ENCODE results near the gene UNC5B. TPM values are rescaled to one million over a fixed set of nuclear protein-coding genes. Genes with fewer than 3 reads are reported as not detected.

Gene UNC5B
- total RNA-seq, 4 donors from 2014 or later, result 3.3 to 7.0 (median 5.9) TPM

GRCh38 chr10:71302874-71303568 lies 90.7 kb downstream of the UNC5B start:
- 63 to 64% methylated on average over 7 to 8 of the region's 8 CpGs for WGBS, 2 donors
- no peaks in the 10 kb centered on the region for H3K9me3 ChIP-seq
- no peak overlapping the region for H3K4me3 ChIP-seq
- TF ChIP-seq POLR2A (IDR thresholded peaks at IDR 0.05), result no peak
- TF ChIP-seq, protein P1, sequence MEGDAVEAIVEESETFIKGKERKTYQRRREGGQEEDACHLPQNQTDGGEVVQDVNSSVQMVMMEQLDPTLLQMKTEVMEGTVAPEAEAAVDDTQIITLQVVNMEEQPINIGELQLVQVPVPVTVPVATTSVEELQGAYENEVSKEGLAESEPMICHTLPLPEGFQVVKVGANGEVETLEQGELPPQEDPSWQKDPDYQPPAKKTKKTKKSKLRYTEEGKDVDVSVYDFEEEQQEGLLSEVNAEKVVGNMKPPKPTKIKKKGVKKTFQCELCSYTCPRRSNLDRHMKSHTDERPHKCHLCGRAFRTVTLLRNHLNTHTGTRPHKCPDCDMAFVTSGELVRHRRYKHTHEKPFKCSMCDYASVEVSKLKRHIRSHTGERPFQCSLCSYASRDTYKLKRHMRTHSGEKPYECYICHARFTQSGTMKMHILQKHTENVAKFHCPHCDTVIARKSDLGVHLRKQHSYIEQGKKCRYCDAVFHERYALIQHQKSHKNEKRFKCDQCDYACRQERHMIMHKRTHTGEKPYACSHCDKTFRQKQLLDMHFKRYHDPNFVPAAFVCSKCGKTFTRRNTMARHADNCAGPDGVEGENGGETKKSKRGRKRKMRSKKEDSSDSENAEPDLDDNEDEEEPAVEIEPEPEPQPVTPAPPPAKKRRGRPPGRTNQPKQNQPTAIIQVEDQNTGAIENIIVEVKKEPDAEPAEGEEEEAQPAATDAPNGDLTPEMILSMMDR (IDR thresholded peaks at IDR 0.05), result peak; percentile 20 to 37 (median 31)
- H3K36me3 ChIP-seq, result no peaks in the 10 kb centered on the region
- H3K27me3 ChIP-seq, result no peaks in the 10 kb centered on the region
- DNase-seq (ENCODE audit: low spot score in 2 of 2), result peak in 1 of 2 donors; percentile 33
- H3K4me1 ChIP-seq, result peaks cover 0 to 18% (median 0%) of the 10 kb centered on the region in 4 donors
- H3K27ac ChIP-seq, result no peak overlapping the region

DNA sequence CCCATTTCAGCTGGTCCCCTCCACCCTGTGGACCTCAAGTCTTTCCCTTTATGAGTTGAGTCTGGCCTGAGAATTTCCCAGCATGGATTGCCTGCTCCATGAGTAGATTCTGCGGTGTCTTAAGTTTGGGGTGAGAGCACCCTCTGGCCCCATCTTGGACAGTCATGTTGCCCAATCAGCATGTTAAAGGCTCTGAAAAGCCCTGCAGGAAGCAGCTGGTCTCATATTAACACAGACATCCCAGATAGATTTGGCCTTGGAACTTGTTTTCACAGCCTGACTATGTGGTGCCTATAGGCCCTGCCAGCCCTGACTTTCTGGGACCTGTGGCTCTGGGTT lies 91.2 kb downstream of the UNC5B start:
- no peak overlapping the region for H3K4me3 ChIP-seq
- WGBS, 2 donors, result 0% methylated on average over 1 of the region's 1 CpG; no CpG with 5 or more reads in 1 of the 2 donors
- no peak for DNase-seq (ENCODE audit: low spot score in 2 of 2)
- TF ChIP-seq, protein P1 (IDR thresholded peaks at IDR 0.05), result no peak
- no peak for TF ChIP-seq EP300 (IDR thresholded peaks at IDR 0.05)
- no peaks in the 10 kb centered on the region for H3K36me3 ChIP-seq
- no peak overlapping the region for H3K27ac ChIP-seq
- H3K27me3 ChIP-seq, result no peaks in the 10 kb centered on the region
- H3K4me1 ChIP-seq, result peaks cover 0 to 18% (median 0%) of the 10 kb centered on the region in 4 donors
- H3K9me3 ChIP-seq, result no peaks in the 10 kb centered on the region

DNA sequence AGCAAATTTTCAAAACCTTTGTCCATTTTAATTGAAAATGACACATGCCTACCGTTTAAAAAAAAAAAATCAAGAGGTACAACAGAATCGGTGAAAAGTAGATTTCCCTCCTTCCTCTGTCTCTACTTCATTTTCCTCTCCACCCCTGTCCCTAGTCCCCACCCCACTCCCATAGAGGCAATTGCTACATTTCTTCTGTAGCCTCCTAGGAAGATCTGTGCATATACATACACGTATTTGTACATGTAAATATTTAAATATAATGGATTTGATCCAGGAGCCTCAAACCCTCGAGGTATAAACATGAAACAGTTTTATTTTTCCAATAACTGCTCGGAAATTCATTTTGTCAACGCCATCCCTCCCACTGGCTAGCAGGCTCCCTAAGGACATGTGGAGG lies 92.5 kb downstream of the UNC5B start:
- no peaks in the 10 kb centered on the region for H3K36me3 ChIP-seq
- H3K27ac ChIP-seq, result no peak overlapping the region
- no peak for TF ChIP-seq EP300 (IDR thresholded peaks at IDR 0.05)
- TF ChIP-seq, protein P1 (IDR thresholded peaks at IDR 0.05), result no peak
- no peak for TF ChIP-seq POLR2A (IDR thresholded peaks at IDR 0.05)
- H3K4me3 ChIP-seq, result no peak overlapping the region
- H3K9me3 ChIP-seq, result no peaks in the 10 kb centered on the region
- H3K27me3 ChIP-seq, result no peaks in the 10 kb centered on the region
- no peak for DNase-seq (ENCODE audit: low spot score in 2 of 2)
- H3K4me1 ChIP-seq, result peaks cover 0 to 8% (median 0%) of the 10 kb centered on the region in 4 donors
- 59 to 72% methylated on average over 6 of the region's 6 CpGs for WGBS, 2 donors

GRCh38 chr10:71306979-71307378 lies 94.6 kb downstream of the UNC5B start:
- DNase-seq (ENCODE audit: low spot score in 2 of 2), result no peak
- no peak overlapping the region for H3K4me3 ChIP-seq
- no peaks in the 10 kb centered on the region for H3K9me3 ChIP-seq
- no peaks in the 10 kb centered on the region for H3K4me1 ChIP-seq
- 67 to 71% methylated on average over 3 of the region's 3 CpGs for WGBS, 2 donors
- TF ChIP-seq, protein P1 (IDR thresholded peaks at IDR 0.05), result no peak
- TF ChIP-seq EP300 (IDR thresholded peaks at IDR 0.05) (no peak), POLR2A (IDR thresholded peaks at IDR 0.05) (no peak)
- H3K27ac ChIP-seq, result no peak overlapping the region
- no peaks in the 10 kb centered on the region for H3K27me3 ChIP-seq
- H3K36me3 ChIP-seq, result no peaks in the 10 kb centered on the region

- TF ChIP-seq, protein P1 (IDR thresholded peaks at IDR 0.05), result no peak
- TF ChIP-seq EP300 (IDR thresholded peaks at IDR 0.05) (no peak), POLR2A (IDR thresholded peaks at IDR 0.05) (no peak)
- DNase-seq (ENCODE audit: low spot score in 2 of 2), result no peak
These were observed 95.2 kb downstream of the UNC5B start for GRCh38 chr10:71307469-71308085.

More at GRCh38 chr10:71307469-71308085, 95.2 kb downstream of the UNC5B start:
- no peaks in the 10 kb centered on the region for H3K27me3 ChIP-seq
- H3K36me3 ChIP-seq, result no peaks in the 10 kb centered on the region
- no peaks in the 10 kb centered on the region for H3K4me1 ChIP-seq
- H3K4me3 ChIP-seq, result no peak overlapping the region
- no peaks in the 10 kb centered on the region for H3K9me3 ChIP-seq
- H3K27ac ChIP-seq, result no peak overlapping the region
- WGBS, 2 donors, result 48 to 55% methylated on average over 8 of the region's 8 CpGs

Measured in tibial nerve (tissue), 4 donors.